Measurements from ENCODE around the gene E2F3. TPM values are rescaled to one million over a fixed set of nuclear protein-coding genes. Genes with fewer than 3 reads are reported as not detected.

Gene E2F3
- total RNA-seq, 4 donors from 2014 or later: 2.9 to 5.6 (median 4.2) TPM

DNA sequence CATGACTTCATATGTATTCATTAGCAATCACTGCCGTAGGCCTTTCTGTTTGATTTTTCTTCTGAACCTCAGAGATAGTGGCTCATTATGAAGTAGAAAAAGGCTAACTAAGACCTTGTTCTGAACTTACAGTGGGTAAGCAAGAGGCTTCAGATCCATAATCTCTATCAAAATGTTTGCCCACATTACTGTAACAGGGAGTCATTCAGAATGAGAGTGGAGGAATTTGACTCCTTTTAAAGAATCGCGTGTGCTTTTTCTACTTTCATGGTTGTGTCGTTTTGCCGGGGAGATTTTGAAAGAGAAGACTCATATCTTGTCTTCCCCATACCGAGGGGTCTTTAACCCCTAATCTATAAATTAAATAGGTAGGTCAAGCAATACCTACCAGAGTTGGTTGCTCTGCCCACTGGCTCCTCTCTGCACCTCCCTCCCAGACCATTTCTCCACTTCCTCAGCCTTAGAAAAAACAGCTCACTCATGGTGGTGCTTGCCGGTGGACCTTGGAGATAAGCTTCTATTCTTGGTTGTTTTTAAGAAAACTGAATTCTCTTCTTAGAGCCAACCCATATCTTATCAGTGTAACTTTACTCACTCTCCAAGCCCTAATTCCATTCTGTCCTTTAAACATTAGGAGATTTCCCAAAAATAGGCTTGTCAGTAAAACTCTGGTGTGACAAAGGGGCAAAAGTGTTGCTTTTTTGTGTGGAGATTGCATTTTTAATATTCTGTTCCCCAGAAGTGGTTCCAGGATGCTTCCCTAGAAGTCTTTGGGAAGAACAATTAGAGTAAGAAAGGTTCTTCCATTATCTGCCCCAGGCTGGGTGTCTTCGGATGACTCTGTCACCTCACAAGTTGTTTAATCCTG is 56.6 kb downstream of the E2F3 start:
- Histone ChIP-seq H3K4me3 (no peak overlapping the region), H3K4me1 (peaks cover 0 to 4% (median 0%) of the 10 kb centered on the region in 4 donors), H3K9me3 (no peaks in the 10 kb centered on the region), H3K27me3 (no peaks in the 10 kb centered on the region), H3K36me3 (no peaks in the 10 kb centered on the region), H3K27ac (replicated peaks in 1 of 4) (no peak overlapping the region)
- TF ChIP-seq, protein P1, sequence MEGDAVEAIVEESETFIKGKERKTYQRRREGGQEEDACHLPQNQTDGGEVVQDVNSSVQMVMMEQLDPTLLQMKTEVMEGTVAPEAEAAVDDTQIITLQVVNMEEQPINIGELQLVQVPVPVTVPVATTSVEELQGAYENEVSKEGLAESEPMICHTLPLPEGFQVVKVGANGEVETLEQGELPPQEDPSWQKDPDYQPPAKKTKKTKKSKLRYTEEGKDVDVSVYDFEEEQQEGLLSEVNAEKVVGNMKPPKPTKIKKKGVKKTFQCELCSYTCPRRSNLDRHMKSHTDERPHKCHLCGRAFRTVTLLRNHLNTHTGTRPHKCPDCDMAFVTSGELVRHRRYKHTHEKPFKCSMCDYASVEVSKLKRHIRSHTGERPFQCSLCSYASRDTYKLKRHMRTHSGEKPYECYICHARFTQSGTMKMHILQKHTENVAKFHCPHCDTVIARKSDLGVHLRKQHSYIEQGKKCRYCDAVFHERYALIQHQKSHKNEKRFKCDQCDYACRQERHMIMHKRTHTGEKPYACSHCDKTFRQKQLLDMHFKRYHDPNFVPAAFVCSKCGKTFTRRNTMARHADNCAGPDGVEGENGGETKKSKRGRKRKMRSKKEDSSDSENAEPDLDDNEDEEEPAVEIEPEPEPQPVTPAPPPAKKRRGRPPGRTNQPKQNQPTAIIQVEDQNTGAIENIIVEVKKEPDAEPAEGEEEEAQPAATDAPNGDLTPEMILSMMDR (IDR thresholded peaks at IDR 0.05): no peak
- TF ChIP-seq POLR2A (IDR thresholded peaks at IDR 0.05; ENCODE audit: low read depth) (no peak), POLR2AphosphoS5 (IDR thresholded peaks at IDR 0.05) (no peak), EP300 (IDR thresholded peaks at IDR 0.05) (no peak)
- 84% methylated on average over 8 of the region's 8 CpGs for WGBS
- no peak for DNase-seq (ENCODE audit: extremely low spot score)
- intact Hi-C loops (cut with DNase I): no loop called here

DNA sequence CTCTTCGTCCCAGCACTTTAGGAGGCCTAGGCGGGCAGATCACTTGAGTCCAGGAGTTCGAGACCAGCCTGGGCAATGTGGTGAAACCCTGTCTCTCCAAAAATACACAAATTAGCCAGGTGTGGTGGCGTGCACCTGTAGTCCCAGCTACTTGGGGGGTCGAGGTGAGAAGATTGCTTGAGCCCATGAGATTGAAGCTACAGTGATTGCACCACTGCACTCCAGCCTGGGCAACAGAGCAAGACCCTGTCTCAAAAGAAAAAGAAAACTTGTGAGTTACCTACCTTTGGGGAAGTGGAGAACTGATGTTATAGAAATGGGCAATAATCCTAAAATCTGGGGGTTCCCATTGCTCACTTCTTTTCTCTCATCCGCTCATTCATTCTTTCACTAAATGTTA is 58.0 kb downstream of the E2F3 start:
- WGBS: 97% methylated on average over 6 of the region's 6 CpGs
- H3K4me1 ChIP-seq: peaks cover 0 to 4% (median 0%) of the 10 kb centered on the region in 4 donors
- H3K4me3 ChIP-seq: no peak overlapping the region
- intact Hi-C loops (cut with DNase I): no loop called here
- TF ChIP-seq POLR2AphosphoS5 (IDR thresholded peaks at IDR 0.05) (no peak), EP300 (IDR thresholded peaks at IDR 0.05) (no peak), POLR2A (IDR thresholded peaks at IDR 0.05; ENCODE audit: low read depth) (no peak)
- TF ChIP-seq, protein P1 (IDR thresholded peaks at IDR 0.05): no peak
- no peaks in the 10 kb centered on the region for H3K9me3 ChIP-seq
- no peaks in the 10 kb centered on the region for H3K27me3 ChIP-seq
- H3K36me3 ChIP-seq: no peaks in the 10 kb centered on the region
- no peak for DNase-seq (ENCODE audit: extremely low spot score)
- no peak overlapping the region for H3K27ac ChIP-seq (replicated peaks in 1 of 4)

DNA sequence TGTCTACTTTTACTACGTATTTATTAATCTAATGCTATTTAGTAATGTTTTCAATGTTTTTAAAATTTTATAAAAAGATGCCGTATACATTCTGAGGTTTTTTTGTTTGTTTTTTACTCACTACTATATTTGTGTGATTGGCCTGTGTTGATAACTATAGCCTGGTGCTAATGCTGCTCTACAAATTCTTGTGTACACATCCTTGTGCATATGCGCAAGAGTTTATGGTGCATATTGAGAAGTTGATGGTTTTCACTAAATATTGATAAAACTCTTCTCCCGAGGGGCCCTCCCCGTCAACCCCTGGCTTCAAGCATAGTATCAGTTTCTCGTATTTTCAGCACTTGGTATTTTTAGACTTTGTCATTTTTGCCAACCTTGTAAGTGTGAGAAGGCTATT is 59.9 kb downstream of the E2F3 start:
- intact Hi-C loops (cut with DNase I): no loop called here
- WGBS: 82% methylated on average over 6 of the region's 6 CpGs
- no peaks in the 10 kb centered on the region for H3K36me3 ChIP-seq

DNA sequence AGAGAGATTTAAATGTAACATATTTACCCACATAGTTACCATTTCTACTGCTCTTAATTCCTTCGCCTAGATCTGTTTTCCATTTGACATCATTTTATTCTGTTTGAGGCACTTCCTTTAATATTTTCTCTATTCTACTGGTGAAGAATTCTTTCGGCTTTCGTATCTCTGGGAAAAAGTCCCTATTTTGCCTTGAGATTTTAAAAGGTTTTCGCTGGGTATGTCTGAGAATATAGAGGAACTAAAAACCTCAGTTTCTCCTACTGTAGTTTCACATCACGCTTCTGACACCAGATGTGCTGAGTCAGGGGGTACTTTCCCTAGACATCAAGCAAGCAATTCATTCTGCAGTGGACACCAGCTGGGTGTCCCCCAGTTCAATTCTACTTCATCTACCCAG is 61.7 kb downstream of the E2F3 start:
- intact Hi-C loops (cut with DNase I): no loop called here
- H3K27ac ChIP-seq (replicated peaks in 1 of 4): no peak overlapping the region
- H3K4me1 ChIP-seq: no peaks in the 10 kb centered on the region
- no peaks in the 10 kb centered on the region for H3K27me3 ChIP-seq
- WGBS: 82% methylated on average over 5 of the region's 5 CpGs
- DNase-seq (ENCODE audit: extremely low spot score): no peak
- no peaks in the 10 kb centered on the region for H3K36me3 ChIP-seq
- no peak overlapping the region for H3K4me3 ChIP-seq
- TF ChIP-seq, protein P1 (IDR thresholded peaks at IDR 0.05): no peak
- TF ChIP-seq EP300 (IDR thresholded peaks at IDR 0.05): no peak
- no peak for TF ChIP-seq POLR2A (IDR thresholded peaks at IDR 0.05; ENCODE audit: low read depth)
- no peak for TF ChIP-seq POLR2AphosphoS5 (IDR thresholded peaks at IDR 0.05)
- no peaks in the 10 kb centered on the region for H3K9me3 ChIP-seq

More for the DNA sequence above, 59.9 kb downstream of the E2F3 start:
- H3K4me3 ChIP-seq: no peak overlapping the region
- H3K9me3 ChIP-seq: no peaks in the 10 kb centered on the region
- H3K27ac ChIP-seq (replicated peaks in 1 of 4): no peak overlapping the region
- no peak for DNase-seq (ENCODE audit: extremely low spot score)
- no peaks in the 10 kb centered on the region for H3K27me3 ChIP-seq
- H3K4me1 ChIP-seq: no peaks in the 10 kb centered on the region
- TF ChIP-seq POLR2A (IDR thresholded peaks at IDR 0.05; ENCODE audit: low read depth) (no peak), POLR2AphosphoS5 (IDR thresholded peaks at IDR 0.05) (no peak), EP300 (IDR thresholded peaks at IDR 0.05) (no peak)
- TF ChIP-seq, protein P1 (IDR thresholded peaks at IDR 0.05): no peak

All from esophagus muscularis mucosa (tissue), 4 donors.